Measurements from ENCODE around the gene MRPL28. TPM values are rescaled to one million over a fixed set of nuclear protein-coding genes. Genes with fewer than 3 reads are reported as not detected.

MRPL28 gene
- total and polyA plus RNA-seq, 2 donors from 2014 or later: 59.1 to 201 TPM

GRCh38 chr16:359871-360697, 10.3 kb downstream of the MRPL28 start:
- H3K27me3 ChIP-seq (ENCODE audit: control insufficient read depth, insufficient read depth, low read length): no peaks in the 10 kb centered on the region
- no peak overlapping the region for H3K9ac ChIP-seq (ENCODE audit: low read length in 3 of 3)
- no peak overlapping the region for H3K27ac ChIP-seq (ENCODE audit: low read depth in 2 of 2, low read length in 2 of 2)
- H3K9me3 ChIP-seq (ENCODE audit: control insufficient read depth in 2 of 3, insufficient read depth in 1 of 3, low read length in 3 of 3): no peaks in the 10 kb centered on the region
- intact Hi-C loops (cut with DNase I): no loop called here
- H3K4me1 ChIP-seq (ENCODE audit: control insufficient read depth in 2 of 3, insufficient read depth in 2 of 3, low read depth in 1 of 3, low read length in 3 of 3): peaks cover 0 to 13% (median 0%) of the 10 kb centered on the region in 3 donors
- DNase-seq (peak in 2 of 5 donors; percentile 46 to 75), FAIRE-seq (no peak)
- no peaks in the 10 kb centered on the region for H3K36me3 ChIP-seq (ENCODE audit: control insufficient read depth in 2 of 3, insufficient read depth in 3 of 3, low read length in 3 of 3)
- H3K4me3 ChIP-seq (ENCODE audit: low read length in 3 of 3): no peak overlapping the region
- no peak for TF ChIP-seq CTCF (IDR thresholded peaks at IDR 0.05; ENCODE audit: borderline replicate concordance, extremely low read depth, insufficient read depth)

- peaks cover 0 to 6% (median 0%) of the 10 kb centered on the region in 3 donors for H3K4me1 ChIP-seq (ENCODE audit: control insufficient read depth in 2 of 3, insufficient read depth in 2 of 3, low read depth in 1 of 3, low read length in 3 of 3)
- no peaks in the 10 kb centered on the region for H3K9me3 ChIP-seq (ENCODE audit: control insufficient read depth in 2 of 3, insufficient read depth in 1 of 3, low read length in 3 of 3)
- DNase-seq (peak in 2 of 5 donors; percentile 54 to 80), FAIRE-seq (no peak)
- TF ChIP-seq CTCF (IDR thresholded peaks at IDR 0.05; ENCODE audit: borderline replicate concordance, extremely low read depth, insufficient read depth): no peak
- no peaks in the 10 kb centered on the region for H3K27me3 ChIP-seq (ENCODE audit: control insufficient read depth, insufficient read depth, low read length)
- no peak overlapping the region for H3K27ac ChIP-seq (ENCODE audit: low read depth in 2 of 2, low read length in 2 of 2)
- no peak overlapping the region for H3K4me3 ChIP-seq (ENCODE audit: low read length in 3 of 3)
- intact Hi-C loops (cut with DNase I): no loop called here
- H3K36me3 ChIP-seq (ENCODE audit: control insufficient read depth in 2 of 3, insufficient read depth in 3 of 3, low read length in 3 of 3): no peaks in the 10 kb centered on the region
- H3K9ac ChIP-seq (ENCODE audit: low read length in 3 of 3): no peak overlapping the region
Observed at GRCh38 chr16:359067-359763, 11.1 kb downstream of the MRPL28 start.

- no peak for FAIRE-seq
- peak in 3 of 5 donors; percentile 26 to 63 (median 50) for DNase-seq
- intact Hi-C loops (cut with DNase I): no loop called here
Observed at GRCh38 chr16:356741-357140, 13.6 kb downstream of the MRPL28 start.

More at GRCh38 chr16:356741-357140, 13.6 kb downstream of the MRPL28 start:
- no peaks in the 10 kb centered on the region for H3K27me3 ChIP-seq (ENCODE audit: control insufficient read depth, insufficient read depth, low read length)
- no peak overlapping the region for H3K9ac ChIP-seq (ENCODE audit: low read length in 3 of 3)
- TF ChIP-seq CTCF (IDR thresholded peaks at IDR 0.05; ENCODE audit: borderline replicate concordance, extremely low read depth, insufficient read depth): no peak
- H3K4me1 ChIP-seq (ENCODE audit: control insufficient read depth in 2 of 3, insufficient read depth in 2 of 3, low read depth in 1 of 3, low read length in 3 of 3): peaks cover 0 to 4% (median 0%) of the 10 kb centered on the region in 3 donors
- H3K27ac ChIP-seq (ENCODE audit: low read depth in 2 of 2, low read length in 2 of 2): no peak overlapping the region
- H3K36me3 ChIP-seq (ENCODE audit: control insufficient read depth in 2 of 3, insufficient read depth in 3 of 3, low read length in 3 of 3): no peaks in the 10 kb centered on the region
- H3K4me3 ChIP-seq (ENCODE audit: low read length in 3 of 3): no peak overlapping the region
- H3K9me3 ChIP-seq (ENCODE audit: control insufficient read depth in 2 of 3, insufficient read depth in 1 of 3, low read length in 3 of 3): no peaks in the 10 kb centered on the region
